Skeletal muscle cell (primary cell): ENCODE results near the gene SCRN3.

ENCODE experiments used
- DNase-seq: peaks from one replicate; pipeline ENCODE4 v3.0.0-alpha.2; 2010; ENCODE audit warnings: low read depth
- H3K4me3 ChIP-seq: 2 replicates; pipeline ENCODE4 v1.5.1; 2011; ENCODE audit warnings: low read depth, mild to moderate bottlenecking, control low read depth, low read length, moderate library complexity

The SCRN3 gene

DNA sequence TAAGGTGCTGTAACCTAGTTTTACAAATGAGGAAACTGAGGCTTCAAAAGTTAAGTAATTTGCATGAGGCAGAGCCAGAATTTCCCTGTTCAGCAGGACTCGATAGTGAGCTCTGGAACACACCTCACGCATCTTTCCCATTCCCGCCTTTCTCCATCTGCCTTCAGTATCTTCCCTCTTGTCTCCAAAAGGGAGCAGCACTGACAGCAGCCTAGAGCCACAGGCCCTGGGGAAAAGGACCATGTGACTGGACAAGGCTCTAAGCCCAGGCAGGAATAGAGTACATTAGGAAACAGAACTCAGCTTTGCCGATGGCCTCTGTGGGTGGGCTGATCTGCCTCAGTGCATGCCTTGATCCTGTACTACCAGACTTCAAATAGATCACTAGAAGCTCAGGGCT is 69.8 kb downstream of the SCRN3 start:
- no peak for DNase-seq
- H3K4me3 ChIP-seq, result no peak overlapping the region

DNA sequence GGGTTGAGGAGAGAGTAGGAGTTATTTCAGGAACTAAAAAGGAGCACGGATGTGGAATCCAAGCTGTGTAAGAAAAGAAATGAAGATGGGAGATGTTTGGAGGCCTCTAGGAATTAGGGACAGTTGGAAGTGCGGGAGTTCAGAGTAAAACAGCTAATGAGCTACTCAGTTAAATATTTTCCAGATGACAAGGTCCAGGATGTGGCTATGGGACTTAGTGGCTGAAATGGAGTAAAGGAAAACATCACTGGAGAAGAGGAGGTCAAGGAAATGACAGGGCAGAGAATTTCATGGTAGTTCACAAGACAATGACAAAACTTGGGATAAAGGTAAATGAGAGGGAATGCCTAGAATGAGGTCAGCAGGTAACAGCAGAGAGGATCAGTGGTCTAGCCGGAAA is 78.3 kb downstream of the SCRN3 start:
- DNase-seq, result no peak
- no peak overlapping the region for H3K4me3 ChIP-seq

DNA sequence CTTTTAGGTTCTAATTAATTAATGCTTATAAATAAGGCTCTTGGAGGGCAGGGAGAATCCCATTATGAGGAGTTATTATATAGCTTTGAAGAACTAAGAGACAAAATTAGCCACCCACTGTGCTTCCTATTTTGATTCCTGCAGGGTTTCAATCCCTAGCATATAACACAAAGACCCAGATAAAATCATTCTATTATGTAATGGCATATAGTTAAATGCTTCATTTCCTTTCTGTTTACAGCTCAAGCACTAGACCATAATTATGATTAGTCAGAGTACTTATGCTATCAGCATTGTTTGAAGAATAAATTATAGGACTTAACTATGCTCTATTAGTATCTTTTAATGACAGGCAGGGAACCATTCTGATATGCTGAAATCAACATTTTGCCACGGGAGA is 82.2 kb downstream of the SCRN3 start:
- DNase-seq, result no peak
- no peak overlapping the region for H3K4me3 ChIP-seq
